Stimulated activated CD8-positive, alpha-beta memory T cell treated with anti-CD3 and anti-CD28 coated beads, Interleukin-7, amount 100 ng/mL, for 24 hours (primary cell): ENCODE data around the gene ROR2.
"Not testable (repeated sequence)": the region's sequence is repeated elsewhere in the genome, so short reads cannot be mapped to it uniquely, and the experiment has no call there.

Experiments
- DNase-seq: peaks from one replicate; pipeline ENCODE4 v3.0.0-alpha.2; 2020; ENCODE audit warnings: low read depth

Gene ROR2

GRCh38 chr9:91817106-91817492 is 132.9 kb downstream of the ROR2 start:
- DNase-seq, result no peak

GRCh38 chr9:91816356-91816755 is 133.7 kb downstream of the ROR2 start:
- no peak for DNase-seq

GRCh38 chr9:91815896-91816295 is 134.1 kb downstream of the ROR2 start:
- no peak for DNase-seq

GRCh38 chr9:91814753-91815152 is 135.3 kb downstream of the ROR2 start:
- no peak for DNase-seq

GRCh38 chr9:91814201-91814600 is 135.8 kb downstream of the ROR2 start:
- DNase-seq, result no peak

- no peak for DNase-seq
Measured at GRCh38 chr9:91813176-91813795, 136.7 kb downstream of the ROR2 start.

GRCh38 chr9:91812191-91812590 is 137.8 kb downstream of the ROR2 start:
- no peak for DNase-seq

- no peak for DNase-seq
Measured at GRCh38 chr9:91811024-91811909, 138.8 kb downstream of the ROR2 start.

GRCh38 chr9:91810286-91810905 is 139.6 kb downstream of the ROR2 start:
- no peak for DNase-seq

- no peak for DNase-seq
Measured at GRCh38 chr9:91809581-91810285, 140.3 kb downstream of the ROR2 start.

- no peak for DNase-seq
Measured at GRCh38 chr9:91807643-91808246, 142.3 kb downstream of the ROR2 start.

- DNase-seq, result no peak
Measured at GRCh38 chr9:91805031-91805430, 145.0 kb downstream of the ROR2 start.

GRCh38 chr9:91803970-91804752 is 145.9 kb downstream of the ROR2 start:
- no peak for DNase-seq

- no peak for DNase-seq
Measured at GRCh38 chr9:91803151-91803940, 146.7 kb downstream of the ROR2 start.

- DNase-seq, result no peak
Measured at GRCh38 chr9:91802391-91802790, 147.6 kb downstream of the ROR2 start.

GRCh38 chr9:91800473-91801030 is 149.5 kb downstream of the ROR2 start:
- no peak for DNase-seq

- DNase-seq, result no peak
Measured at GRCh38 chr9:91799113-91799744, 150.8 kb downstream of the ROR2 start.

- DNase-seq, result not testable (repeated sequence)
Measured at GRCh38 chr9:91798273-91799112, 151.5 kb downstream of the ROR2 start.

- DNase-seq, result not testable (repeated sequence)
Measured at GRCh38 chr9:91797517-91797916, 152.5 kb downstream of the ROR2 start.
